ENCODE data around the gene SLC35B3.

DNA sequence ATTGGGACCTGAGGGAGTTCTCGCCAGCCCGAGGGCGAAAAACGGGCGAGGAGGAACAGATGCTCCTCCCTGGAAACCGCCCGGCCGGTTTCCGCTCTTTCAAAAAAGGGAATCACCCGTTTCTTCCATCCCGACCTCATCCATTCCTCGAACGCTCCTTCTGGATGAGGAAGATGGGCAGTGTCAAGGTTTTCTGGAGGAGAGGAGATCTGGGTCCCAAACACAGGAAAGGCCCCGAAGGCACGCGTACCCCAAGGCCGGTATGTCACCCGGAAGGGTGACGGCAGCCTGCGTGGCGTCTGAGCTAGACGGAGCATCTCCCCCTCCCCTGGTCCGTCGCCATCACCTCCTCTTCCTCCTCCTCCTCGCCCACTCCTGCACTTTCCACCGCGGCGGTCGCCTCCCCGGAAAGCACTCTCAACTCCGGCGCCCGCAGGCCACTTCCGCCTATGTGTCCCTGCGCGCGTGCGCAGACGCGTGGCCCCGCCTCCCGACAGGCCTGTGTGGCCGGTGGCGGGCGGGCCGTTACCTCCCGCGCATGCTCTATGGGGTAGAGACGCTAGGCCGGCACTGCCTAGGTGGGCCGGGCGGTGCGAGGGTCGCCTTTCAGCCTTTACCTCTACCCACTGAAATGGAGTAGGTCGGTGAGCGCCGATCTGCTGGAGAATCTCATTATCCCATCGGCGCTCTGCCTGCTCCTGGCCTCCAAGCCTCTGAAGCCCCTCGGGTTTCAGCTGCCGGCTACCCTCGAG is at the start of gene SLC35B3:
- TF ChIP-seq TAF1 (IDR thresholded peaks at IDR 0.05; ENCODE audit: low read depth, low read length) (peak; percentile 48), POLR2A (IDR thresholded peaks at IDR 0.05; ENCODE audit: low read depth, low read length) (peak; percentile 95), POU2F2 (IDR thresholded peaks at IDR 0.05; ENCODE audit: low read depth, low read length) (peak; percentile 70; the same call in 1 of the 2 replicates), POLR2AphosphoS5 (IDR thresholded peaks at IDR 0.05; ENCODE audit: low read depth, low read length) (peak; percentile 96), PAX5 (IDR thresholded peaks at IDR 0.05; ENCODE audit: insufficient read depth, low read length, severe bottlenecking) (no peak), SPI1 (IDR thresholded peaks at IDR 0.05; ENCODE audit: low read depth, low read length) (peak; percentile 60)
